ENCODE data around the gene ACADSB.

DNA sequence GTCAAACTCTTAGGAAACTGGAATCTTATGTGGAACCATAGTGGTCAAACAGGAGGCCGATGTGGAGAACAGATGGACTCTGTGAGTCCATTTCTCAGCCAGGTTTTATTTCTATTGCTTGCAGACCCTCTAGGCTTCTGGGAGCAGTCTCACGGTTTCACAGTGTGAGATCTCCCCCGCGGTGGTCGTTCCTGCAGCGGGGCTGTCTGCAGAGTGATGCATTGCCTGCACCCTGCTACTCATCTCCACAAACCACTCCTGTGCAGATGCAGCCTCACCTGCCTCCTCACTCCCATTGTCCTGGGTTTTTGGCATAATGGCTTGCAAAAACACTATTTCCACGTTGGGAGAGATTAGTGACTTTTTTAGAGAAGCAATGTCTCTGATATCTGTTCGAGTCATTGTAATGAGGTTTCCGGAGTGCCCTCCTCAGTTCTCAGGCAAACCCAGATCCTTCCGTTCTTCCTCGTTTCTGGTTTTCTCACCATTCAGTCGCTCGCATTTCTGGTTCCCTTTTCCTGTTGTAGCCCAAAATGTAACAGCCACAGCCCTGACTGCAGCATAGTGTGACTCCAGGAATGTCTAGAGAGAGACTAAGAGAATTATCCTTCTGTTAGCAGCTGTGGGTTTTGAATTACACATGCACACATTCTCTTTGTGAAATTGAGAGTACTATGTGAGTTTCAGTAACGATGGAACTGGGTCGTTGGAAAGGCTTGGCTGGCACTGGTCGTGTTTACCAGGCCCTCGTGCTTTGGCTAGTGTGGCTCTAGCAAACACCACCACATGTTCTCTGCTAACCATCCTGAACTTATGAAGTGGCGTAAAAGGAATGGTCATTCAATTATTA is 30.2 kb downstream of the ACADSB start:
- no peak for TF ChIP-seq EZH2 (optimal IDR thresholded peaks at IDR 0.05; ENCODE audit: low read depth, low read length)
- TF ChIP-seq, protein P1, sequence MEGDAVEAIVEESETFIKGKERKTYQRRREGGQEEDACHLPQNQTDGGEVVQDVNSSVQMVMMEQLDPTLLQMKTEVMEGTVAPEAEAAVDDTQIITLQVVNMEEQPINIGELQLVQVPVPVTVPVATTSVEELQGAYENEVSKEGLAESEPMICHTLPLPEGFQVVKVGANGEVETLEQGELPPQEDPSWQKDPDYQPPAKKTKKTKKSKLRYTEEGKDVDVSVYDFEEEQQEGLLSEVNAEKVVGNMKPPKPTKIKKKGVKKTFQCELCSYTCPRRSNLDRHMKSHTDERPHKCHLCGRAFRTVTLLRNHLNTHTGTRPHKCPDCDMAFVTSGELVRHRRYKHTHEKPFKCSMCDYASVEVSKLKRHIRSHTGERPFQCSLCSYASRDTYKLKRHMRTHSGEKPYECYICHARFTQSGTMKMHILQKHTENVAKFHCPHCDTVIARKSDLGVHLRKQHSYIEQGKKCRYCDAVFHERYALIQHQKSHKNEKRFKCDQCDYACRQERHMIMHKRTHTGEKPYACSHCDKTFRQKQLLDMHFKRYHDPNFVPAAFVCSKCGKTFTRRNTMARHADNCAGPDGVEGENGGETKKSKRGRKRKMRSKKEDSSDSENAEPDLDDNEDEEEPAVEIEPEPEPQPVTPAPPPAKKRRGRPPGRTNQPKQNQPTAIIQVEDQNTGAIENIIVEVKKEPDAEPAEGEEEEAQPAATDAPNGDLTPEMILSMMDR (IDR thresholded peaks at IDR 0.05; ENCODE audit: low read length) = no peak
